Nucleus accumbens (tissue), 56 donors: ENCODE data around the gene MVP.
A peak's percentile ranks its signal among the peaks of the same experiment; 100 is the strongest.

ENCODE experiments used
- DNase-seq, 56 donors: peaks; one replicate each; lab custom pipeline; 2025; lab: John Stamatoyannopoulos, UW

The MVP gene

GRCh38 chr16:29804020-29804419 lies 16.2 kb upstream of the MVP start:
- DNase-seq = no peak

GRCh38 chr16:29804455-29805231 lies 15.6 kb upstream of the MVP start:
- DNase-seq = peak in 19 of 56 donors; percentile 23 to 76 (median 39)

DNA sequence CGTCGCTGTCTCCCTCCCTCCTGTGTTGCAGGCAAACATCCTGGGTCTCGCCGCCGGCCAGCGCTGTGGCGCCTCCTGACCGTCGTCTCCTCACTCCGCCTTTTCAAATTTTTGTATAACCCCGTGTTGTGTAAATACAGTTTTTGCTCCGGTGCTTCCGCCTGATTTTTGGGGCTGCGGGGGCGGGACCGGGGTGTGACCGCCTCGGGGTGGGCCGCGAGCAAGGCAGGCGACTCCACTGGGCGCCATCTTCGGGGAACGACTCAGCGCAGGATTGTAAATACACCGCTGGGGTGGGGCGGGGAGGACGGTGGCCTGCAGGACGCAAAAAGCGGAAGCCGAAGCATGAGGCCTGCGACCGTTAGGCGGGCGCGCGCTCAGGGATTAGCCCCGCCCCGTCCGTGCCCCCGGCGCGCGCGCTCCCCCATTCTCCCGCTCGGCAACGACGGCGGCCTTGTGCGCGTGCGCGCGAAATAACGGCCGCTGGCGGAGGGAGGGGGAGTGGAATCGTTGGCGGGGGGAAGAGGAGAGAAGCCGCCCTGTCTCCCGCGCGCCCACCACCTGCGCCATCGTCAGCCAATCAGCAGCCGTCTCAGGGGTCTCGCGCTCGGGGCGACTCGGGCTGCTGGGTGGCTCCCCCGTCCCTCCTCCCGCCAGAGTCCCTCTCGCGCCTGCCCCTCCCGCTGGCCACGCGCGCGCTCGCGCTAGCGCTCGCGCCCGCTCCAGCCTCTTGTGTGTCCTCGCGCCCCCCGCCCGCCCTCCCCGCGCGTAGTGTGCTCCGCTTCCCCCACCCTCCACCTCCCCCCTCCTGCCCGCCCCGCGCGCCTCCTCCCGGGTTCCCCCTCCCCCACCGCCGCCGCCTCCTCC lies 14.8 kb upstream of the MVP start:
- DNase-seq = peak in 55 of 56 donors; percentile 86 to 100 (median 96)

GRCh38 chr16:29806099-29806579 lies 14.1 kb upstream of the MVP start, which contains the start of gene MAZ:
Gene MAZ (plus strand): TSS chr16:29806529. CDS start chr16:29806702, 173 bp downstream.
- DNase-seq = peak in 6 of 56 donors; percentile 50 to 83 (median 73)

GRCh38 chr16:29806641-29807425 lies 13.4 kb upstream of the MVP start:
- DNase-seq = peak in 14 of 56 donors; percentile 8 to 72 (median 18)

- peak in 55 of 56 donors; percentile 42 to 95 (median 82) for DNase-seq
These were observed 12.6 kb upstream of the MVP start for GRCh38 chr16:29807426-29808218.

- DNase-seq = peak in 1 of 56 donors; percentile 14
These were observed 11.9 kb upstream of the MVP start for GRCh38 chr16:29808219-29808900.

DNA sequence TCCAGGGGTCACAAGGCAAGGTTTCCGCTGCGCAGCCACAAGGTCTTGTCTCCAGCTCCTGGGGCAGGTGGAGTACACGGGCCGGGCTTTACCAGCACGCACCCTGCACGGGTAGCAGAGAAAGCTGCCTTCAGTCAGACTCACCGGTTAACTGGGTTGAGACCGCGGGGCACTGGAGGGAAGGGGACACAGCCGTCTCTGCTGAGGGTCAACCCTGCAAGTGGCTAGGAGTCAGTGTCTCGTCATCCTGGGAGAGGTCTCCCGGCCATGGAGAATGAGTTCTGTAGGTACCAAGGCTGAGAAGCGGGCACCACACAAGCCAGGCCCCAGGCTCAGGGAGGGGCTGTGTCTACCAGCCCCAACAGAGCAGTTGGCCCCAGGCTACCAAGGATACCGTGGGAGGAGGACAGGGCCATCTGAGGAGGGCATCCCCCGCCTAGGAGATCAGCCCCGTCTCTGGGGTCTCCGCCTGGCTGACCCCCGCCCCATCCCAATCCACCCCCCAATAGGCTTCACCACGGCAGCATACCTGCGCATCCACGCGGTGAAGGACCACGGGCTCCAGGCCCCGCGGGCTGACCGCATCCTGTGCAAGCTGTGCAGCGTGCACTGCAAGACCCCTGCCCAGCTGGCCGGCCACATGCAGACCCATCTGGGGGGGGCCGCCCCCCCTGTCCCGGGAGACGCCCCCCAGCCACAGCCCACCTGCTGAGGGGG lies 11.1 kb upstream of the MVP start:
- DNase-seq = no peak

DNA sequence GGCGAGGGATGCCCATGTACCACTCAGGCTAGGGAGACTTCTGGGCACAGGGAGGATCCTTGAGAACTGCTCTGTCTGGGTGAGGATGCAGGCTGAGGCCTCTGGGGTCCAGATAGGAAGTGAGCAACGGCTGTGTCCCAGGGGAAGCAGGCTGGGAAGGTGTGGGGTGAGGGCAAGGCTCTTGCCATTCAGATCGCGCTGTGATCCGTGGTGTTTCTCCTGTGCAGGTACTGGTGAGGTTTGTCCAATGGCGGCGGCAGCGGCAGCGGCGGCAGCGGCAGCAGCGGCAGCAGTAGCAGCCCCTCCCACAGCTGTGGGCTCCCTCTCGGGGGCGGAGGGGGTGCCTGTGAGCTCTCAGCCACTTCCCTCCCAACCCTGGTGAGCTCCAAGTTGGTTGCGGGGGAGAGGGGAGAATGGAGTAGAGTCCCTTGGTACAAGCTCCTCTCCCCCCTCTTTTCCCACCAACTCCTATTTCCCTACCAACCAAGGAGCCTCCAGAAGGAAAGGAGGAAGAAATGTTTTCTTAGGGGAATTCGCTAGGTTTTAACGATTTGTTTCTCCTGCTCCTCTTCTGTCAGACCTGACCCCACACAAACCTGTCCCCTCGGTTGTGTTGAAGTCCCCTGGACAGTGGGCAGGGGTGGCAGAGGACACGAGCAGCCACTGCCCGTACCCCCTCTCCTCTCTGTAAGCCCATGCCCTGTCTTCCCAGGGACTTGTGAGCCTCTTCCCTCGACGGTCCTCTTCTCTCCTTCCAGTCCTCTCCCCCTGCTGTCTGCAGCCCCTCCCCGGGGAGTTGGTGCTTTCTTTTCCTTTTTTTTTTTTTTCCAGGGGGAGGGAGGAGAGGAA lies 10.2 kb upstream of the MVP start:
- peak in 19 of 56 donors; percentile 4 to 52 (median 22) for DNase-seq

DNA sequence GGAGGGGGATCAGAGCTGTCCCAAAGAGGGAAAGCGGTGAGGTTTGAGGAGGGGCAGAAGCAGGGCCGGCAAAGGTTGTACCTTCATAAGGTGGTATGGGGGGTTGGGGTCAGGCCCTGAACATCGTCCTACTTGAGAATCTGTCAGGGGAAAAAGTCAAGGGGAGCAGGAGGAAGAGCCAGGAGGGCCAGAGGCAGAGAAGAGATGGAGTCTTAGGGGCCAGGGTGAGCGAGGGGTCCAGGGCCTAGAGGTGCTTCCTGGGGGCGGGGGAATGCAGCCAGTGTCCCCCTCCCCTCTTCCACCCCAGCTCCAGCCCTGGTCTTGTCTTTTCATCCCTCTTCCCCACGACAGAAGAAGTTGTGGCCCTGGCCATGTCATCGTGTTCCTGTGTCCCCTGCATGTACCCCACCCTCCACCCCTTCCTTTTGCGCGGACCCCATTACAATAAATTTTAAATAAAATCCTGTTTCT lies 9.5 kb upstream of the MVP start:
- DNase-seq = no peak

- peak; percentile 49 to 98 (median 87) for DNase-seq
These were observed 8.9 kb upstream of the MVP start for GRCh38 chr16:29811170-29811895.

GRCh38 chr16:29811896-29812665 lies 8.2 kb upstream of the MVP start, which contains the start of gene PRRT2:
Gene PRRT2 (plus strand): TSS chr16:29812193. CDS start chr16:29813055, 862 bp downstream.
- DNase-seq = peak in 49 of 56 donors; percentile 39 to 85 (median 67)

DNA sequence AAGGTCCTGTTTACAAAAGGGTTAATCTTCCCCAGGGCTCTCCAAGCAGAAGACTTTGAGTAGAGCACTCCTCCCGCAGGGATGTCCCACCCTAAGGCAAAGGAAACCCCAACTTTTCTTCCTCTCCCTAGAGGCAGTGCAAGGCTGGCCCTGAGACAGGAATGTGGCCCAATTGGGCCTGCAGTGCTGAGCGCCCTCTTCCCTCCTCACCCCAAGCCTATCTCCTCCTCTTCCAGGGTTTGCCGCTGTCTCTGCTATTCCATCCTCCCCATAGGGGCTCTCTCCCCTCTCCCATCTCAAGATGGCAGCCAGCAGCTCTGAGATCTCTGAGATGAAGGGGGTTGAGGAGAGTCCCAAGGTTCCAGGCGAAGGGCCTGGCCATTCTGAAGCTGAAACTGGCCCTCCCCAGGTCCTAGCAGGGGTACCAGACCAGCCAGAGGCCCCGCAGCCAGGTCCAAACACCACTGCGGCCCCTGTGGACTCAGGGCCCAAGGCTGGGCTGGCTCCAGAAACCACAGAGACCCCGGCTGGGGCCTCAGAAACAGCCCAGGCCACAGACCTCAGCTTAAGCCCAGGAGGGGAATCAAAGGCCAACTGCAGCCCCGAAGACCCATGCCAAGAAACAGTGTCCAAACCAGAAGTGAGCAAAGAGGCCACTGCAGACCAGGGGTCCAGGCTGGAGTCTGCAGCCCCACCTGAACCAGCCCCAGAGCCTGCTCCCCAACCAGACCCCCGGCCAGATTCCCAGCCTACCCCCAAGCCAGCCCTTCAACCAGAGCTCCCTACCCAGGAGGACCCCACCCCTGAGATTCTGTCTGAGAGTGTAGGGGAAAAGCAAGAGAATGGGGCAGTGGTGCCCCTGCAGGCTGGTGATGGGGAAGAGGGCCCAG lies 7.3 kb upstream of the MVP start:
- peak in 5 of 56 donors; percentile 14 to 47 (median 26) for DNase-seq
